PC-9 (cell line): Measurements from ENCODE around the gene STX8. TPM values are rescaled to one million over a fixed set of nuclear protein-coding genes. Genes with fewer than 3 reads are reported as not detected.
"Not testable (repeated sequence)": the region's sequence is repeated elsewhere in the genome, so short reads cannot be mapped to it uniquely, and the experiment has no call there.

Experiments
- BruUV-seq: library from RNA; stranded (reverse); fragments of 400-500 nt; replicated peaks from 2 replicates; lab custom pipeline; 2021; lab: Mats Ljungman, UMichigan
- CTCF ChIA-PET: fragments of 300-600 bp; sonication (Branson Sonifier 250); formaldehyde crosslinking; loops from one replicate; lab custom pipeline; 2022; ENCODE audit warnings: antibody characterized with exemption; lab: Charles Lee
- POLR2A ChIA-PET: fragments of 300-600 bp; sonication (Branson Sonifier 250); formaldehyde crosslinking; loops from one replicate; lab custom pipeline; 2022; ENCODE audit warnings: antibody characterized with exemption; ENCODE audit not compliant: unreplicated experiment; lab: Charles Lee
- DNase-seq, 2 experiments: peaks; one replicate each; pipeline versions ENCODE4 v3.0.0 to v3.0.0-alpha.2; 2015 to 2022; ENCODE audit warnings: mixed read lengths in 1 of 2
- H2AFZ ChIP-seq: fragments of 200-600 bp; sonication (generic); 2 replicates; pipeline ENCODE4 v1.8.1; 2017; ENCODE audit warnings: antibody characterized with exemption
- H3F3A ChIP-seq: fragments of 200-600 bp; sonication (generic); 2 replicates; pipeline ENCODE4 v1.8.1; 2017; ENCODE audit warnings: antibody characterized with exemption, mild to moderate bottlenecking, low read depth; ENCODE audit not compliant: insufficient read depth
- H3K27ac ChIP-seq: fragments of 200-600 bp; sonication (generic); 2 replicates; pipeline ENCODE4 v1.6.1; 2016; ENCODE audit warnings: mixed run types
- H3K27me3 ChIP-seq: fragments of 200-600 bp; sonication (generic); 2 replicates; pipeline ENCODE4 v1.6.1; 2016; ENCODE audit warnings: low read depth, mixed run types; ENCODE audit not compliant: insufficient read depth
- H3K36me3 ChIP-seq: fragments of 200-600 bp; sonication (generic); 2 replicates; pipeline ENCODE4 v1.6.1; 2016; ENCODE audit warnings: low read depth, mixed run types
- H3K4me1 ChIP-seq: fragments of 200-600 bp; sonication (generic); replicated peaks from 2 replicates; pipeline ENCODE4 v1.6.1; 2016; ENCODE audit warnings: mixed run types; ENCODE audit not compliant: insufficient read depth
- H3K4me2 ChIP-seq: fragments of 200-600 bp; sonication (generic); 2 replicates; pipeline ENCODE4 v1.6.1; 2017; ENCODE audit warnings: mixed run types
- H3K4me3 ChIP-seq: fragments of 200-600 bp; sonication (generic); 2 replicates; pipeline ENCODE4 v1.6.1; 2016; ENCODE audit warnings: mixed run types
- H3K79me2 ChIP-seq: fragments of 200-600 bp; sonication (generic); 2 replicates; pipeline ENCODE4 v1.6.1; 2017; ENCODE audit warnings: low read depth, mixed run types
- H3K9me2 ChIP-seq: fragments of 200-600 bp; sonication (generic); 2 replicates; pipeline ENCODE4 v1.8.1; 2017; ENCODE audit warnings: mild to moderate bottlenecking; ENCODE audit not compliant: insufficient read depth
- H3K9me3 ChIP-seq: fragments of 200-600 bp; sonication (generic); 2 replicates; pipeline ENCODE4 v1.8.1; 2016; ENCODE audit warnings: low read depth; ENCODE audit not compliant: insufficient read depth
- H4K20me1 ChIP-seq: fragments of 200-600 bp; sonication (generic); 2 replicates; pipeline ENCODE4 v1.8.1; 2017; ENCODE audit not compliant: insufficient read depth
- EZH2 ChIP-seq: fragments of 200-600 bp; sonication (generic); IDR thresholded peaks from 2 replicates; pipeline ENCODE4 v1.8.0; 2017; ENCODE audit warnings: antibody characterized with exemption, low read depth
- intact Hi-C: fragments of 100-400 bp; cut with micrococcal nuclease; formaldehyde crosslinking; loops from one replicate; pipeline ENCODE4 v1.10.0; 2022; ENCODE audit not compliant: unreplicated experiment
- total RNA-seq: library from RNA; stranded (reverse); gene quantifications from 2 replicates; pipeline ENCODE4 v1.2.3, GENCODE V29; 2021
- TF ChIP-seq, protein P1 (sequence below): fragments of 200-600 bp; sonication (generic); conservative IDR thresholded peaks from 2 replicates; pipeline ENCODE4 v1.6.1; 2017; ENCODE audit warnings: mixed run types, antibody characterized with exemption, mild to moderate bottlenecking, moderate library complexity

Gene STX8
- total RNA-seq, 1 experiment from 2014 or later, result 60.6 TPM

DNA sequence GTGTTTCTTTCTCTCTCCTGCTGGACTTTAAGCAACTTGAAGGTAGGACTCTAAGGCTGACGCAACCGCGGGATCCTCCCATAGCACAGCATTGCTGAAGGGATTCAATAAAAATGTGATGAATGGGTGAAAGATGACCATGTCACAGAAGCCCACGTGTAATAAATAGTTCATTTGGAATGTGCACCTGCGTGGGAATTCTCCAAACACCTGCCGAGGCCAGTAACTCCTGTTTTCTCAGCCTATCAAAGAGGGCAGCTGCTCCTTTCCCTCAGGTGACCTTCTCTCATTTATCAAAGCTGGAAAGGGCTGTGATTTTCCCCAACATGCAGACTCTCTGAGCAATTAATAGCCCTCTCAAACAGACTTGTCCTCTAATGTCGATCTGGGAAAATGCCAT, 235.7 kb downstream of the STX8 start:
- Histone ChIP-seq H3F3A (no peaks in the 10 kb centered on the region), H3K9me3 (peaks cover 4% of the 10 kb centered on the region; the same call in 1 of the 2 replicates), H3K4me1 (no peaks in the 10 kb centered on the region), H3K27me3 (no peaks in the 10 kb centered on the region), H3K4me3 (no peak overlapping the region), H3K27ac (no peak overlapping the region), H3K36me3 (no peaks in the 10 kb centered on the region), H3K4me2 (no peak overlapping the region), H3K9me2 (no peaks in the 10 kb centered on the region), H4K20me1 (no peaks in the 10 kb centered on the region), H2AFZ (no peak overlapping the region), H3K79me2 (no peaks in the 10 kb centered on the region)
- DNase-seq, result no peak
- ChIA-PET POLR2A (no interaction called here), CTCF (no interaction called here)
- BruUV-seq, result no TSS peak
- intact Hi-C loops, result no loop called here
- TF ChIP-seq, protein P1, sequence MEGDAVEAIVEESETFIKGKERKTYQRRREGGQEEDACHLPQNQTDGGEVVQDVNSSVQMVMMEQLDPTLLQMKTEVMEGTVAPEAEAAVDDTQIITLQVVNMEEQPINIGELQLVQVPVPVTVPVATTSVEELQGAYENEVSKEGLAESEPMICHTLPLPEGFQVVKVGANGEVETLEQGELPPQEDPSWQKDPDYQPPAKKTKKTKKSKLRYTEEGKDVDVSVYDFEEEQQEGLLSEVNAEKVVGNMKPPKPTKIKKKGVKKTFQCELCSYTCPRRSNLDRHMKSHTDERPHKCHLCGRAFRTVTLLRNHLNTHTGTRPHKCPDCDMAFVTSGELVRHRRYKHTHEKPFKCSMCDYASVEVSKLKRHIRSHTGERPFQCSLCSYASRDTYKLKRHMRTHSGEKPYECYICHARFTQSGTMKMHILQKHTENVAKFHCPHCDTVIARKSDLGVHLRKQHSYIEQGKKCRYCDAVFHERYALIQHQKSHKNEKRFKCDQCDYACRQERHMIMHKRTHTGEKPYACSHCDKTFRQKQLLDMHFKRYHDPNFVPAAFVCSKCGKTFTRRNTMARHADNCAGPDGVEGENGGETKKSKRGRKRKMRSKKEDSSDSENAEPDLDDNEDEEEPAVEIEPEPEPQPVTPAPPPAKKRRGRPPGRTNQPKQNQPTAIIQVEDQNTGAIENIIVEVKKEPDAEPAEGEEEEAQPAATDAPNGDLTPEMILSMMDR, result no peak
- no peak for TF ChIP-seq EZH2

DNA sequence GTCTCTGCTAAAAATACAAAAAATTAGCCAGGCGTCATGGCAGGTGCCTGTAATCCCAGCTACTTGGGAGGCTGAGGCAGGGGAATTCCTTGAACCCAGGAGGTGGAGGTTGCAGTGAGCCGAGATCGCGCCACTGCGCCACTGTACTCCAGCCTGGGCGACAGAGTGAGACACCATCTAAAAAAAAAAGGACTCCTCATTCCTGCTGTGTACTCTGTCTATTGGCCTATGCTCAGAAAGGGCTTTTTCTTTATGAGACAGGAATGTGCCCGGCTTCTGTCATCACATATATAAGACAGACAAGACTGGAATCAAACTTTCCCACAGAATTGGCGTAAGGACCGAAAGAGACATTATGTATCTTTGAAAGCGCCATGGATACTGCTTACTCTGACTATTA, 236.1 kb downstream of the STX8 start:
- H4K20me1 ChIP-seq, POLR2A ChIA-PET: not testable (repeated sequence)

GRCh38 chr17:9336817-9337216, 238.8 kb downstream of the STX8 start:
- no peak for DNase-seq
- Histone ChIP-seq H3K36me3 (no peaks in the 10 kb centered on the region), H4K20me1 (no peaks in the 10 kb centered on the region), H3K9me3 (peaks cover 6% of the 10 kb centered on the region; the same call in 1 of the 2 replicates), H3K4me2 (no peak overlapping the region), H3K27me3 (no peaks in the 10 kb centered on the region), H3K9me2 (no peaks in the 10 kb centered on the region), H3K79me2 (no peaks in the 10 kb centered on the region), H3K27ac (no peak overlapping the region), H3K4me1 (no peaks in the 10 kb centered on the region), H3K4me3 (no peak overlapping the region), H3F3A (no peaks in the 10 kb centered on the region), H2AFZ (no peak overlapping the region)
- intact Hi-C loops, result no loop called here
- BruUV-seq, result no TSS peak
- POLR2A ChIA-PET, result no interaction called here
- TF ChIP-seq, protein P1, result no peak
- TF ChIP-seq EZH2, result no peak
- CTCF ChIA-PET, result no interaction called here

More for the DNA sequence above, 236.1 kb downstream of the STX8 start:
- H3K27me3 ChIP-seq, BruUV-seq, H3K9me3 ChIP-seq, H2AFZ ChIP-seq, H3K36me3 ChIP-seq, H3K9me2 ChIP-seq, DNase-seq, H3K27ac ChIP-seq, CTCF ChIA-PET, H3K4me1 ChIP-seq, H3F3A ChIP-seq, intact Hi-C loops, H3K4me2 ChIP-seq, H3K4me3 ChIP-seq, H3K79me2 ChIP-seq: not testable (repeated sequence)
